ENCODE data around the gene RBM24.

DNA sequence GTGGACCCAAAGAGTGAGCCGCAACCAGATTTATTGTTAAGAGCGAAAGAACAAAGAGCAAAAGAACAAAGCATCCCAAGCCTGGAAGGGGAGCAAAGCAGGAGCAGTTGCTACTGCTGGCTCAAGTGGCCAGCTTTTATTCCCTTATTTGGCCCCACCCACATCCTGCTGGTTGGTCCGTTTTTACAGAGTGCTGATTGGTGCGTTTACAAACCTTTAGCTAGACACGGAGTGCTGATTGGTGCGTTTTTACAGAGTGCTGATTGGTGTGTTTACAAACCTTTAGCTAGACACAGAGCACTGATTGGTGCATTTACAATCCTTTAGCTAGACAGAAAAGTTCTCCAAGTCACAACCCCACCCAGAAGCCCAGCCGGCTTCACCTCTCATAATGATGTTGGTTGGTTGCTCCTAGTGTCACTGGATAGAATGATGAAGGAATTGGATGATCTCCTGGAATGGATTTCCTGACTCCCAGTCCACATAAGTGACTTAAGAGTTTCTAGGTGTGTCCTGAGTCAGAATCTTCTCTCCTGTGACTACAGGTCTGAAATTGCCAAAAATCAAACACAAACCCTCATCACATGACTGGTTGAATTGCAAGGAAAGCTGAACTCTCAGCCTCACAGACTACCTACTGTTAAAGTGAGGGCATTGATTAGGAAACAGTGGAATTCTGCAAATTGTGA is 60.1 kb downstream of the RBM24 start:
- no peak for TF ChIP-seq POLR2AphosphoS5 (IDR thresholded peaks at IDR 0.05; ENCODE audit: insufficient read depth, low read depth, low read length)
- TF ChIP-seq, protein P1, sequence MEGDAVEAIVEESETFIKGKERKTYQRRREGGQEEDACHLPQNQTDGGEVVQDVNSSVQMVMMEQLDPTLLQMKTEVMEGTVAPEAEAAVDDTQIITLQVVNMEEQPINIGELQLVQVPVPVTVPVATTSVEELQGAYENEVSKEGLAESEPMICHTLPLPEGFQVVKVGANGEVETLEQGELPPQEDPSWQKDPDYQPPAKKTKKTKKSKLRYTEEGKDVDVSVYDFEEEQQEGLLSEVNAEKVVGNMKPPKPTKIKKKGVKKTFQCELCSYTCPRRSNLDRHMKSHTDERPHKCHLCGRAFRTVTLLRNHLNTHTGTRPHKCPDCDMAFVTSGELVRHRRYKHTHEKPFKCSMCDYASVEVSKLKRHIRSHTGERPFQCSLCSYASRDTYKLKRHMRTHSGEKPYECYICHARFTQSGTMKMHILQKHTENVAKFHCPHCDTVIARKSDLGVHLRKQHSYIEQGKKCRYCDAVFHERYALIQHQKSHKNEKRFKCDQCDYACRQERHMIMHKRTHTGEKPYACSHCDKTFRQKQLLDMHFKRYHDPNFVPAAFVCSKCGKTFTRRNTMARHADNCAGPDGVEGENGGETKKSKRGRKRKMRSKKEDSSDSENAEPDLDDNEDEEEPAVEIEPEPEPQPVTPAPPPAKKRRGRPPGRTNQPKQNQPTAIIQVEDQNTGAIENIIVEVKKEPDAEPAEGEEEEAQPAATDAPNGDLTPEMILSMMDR (IDR thresholded peaks at IDR 0.05; ENCODE audit: extremely low read depth in 1 of 2, insufficient read depth in 1 of 2, low read depth in 1 of 2, low read length in 2 of 2): no peak
- no peak for TF ChIP-seq POLR2A (IDR thresholded peaks at IDR 0.05; ENCODE audit: low read depth, low read length)
- TF ChIP-seq MYC (IDR thresholded peaks at IDR 0.05; ENCODE audit: low read depth, low read length): no peak

Data from endothelial cell of umbilical vein (primary cell).